HCT116 (cell line): ENCODE data around the gene AP2S1. TPM values are rescaled to one million over a fixed set of nuclear protein-coding genes. Genes with fewer than 3 reads are reported as not detected.
"Not testable (repeated sequence)": the region's sequence is repeated elsewhere in the genome, so short reads cannot be mapped to it uniquely, and the experiment has no call there.

Experiments used
- ATAC-seq: fragments of 200-7000 bp; cut with Tn5 transposase; 2 replicates; pipeline ENCODE4 v1.9.1; 2020; ENCODE audit warnings: mild to moderate bottlenecking, moderate library complexity
- BruUV-seq: library from RNA; stranded (reverse); fragments of 400-500 nt; replicated peaks from 2 replicates; lab custom pipeline; 2021; lab: Mats Ljungman, UMichigan
- CTCF ChIA-PET: fragments of 300-600 bp; sonication (Branson Sonifier 250); formaldehyde crosslinking; loops from one replicate; lab custom pipeline; 2021; ENCODE audit warnings: antibody characterized with exemption; lab: Charles Lee
- POLR2A ChIA-PET: fragments of 300-600, 350-600 bp; sonication (Branson Sonifier 250); formaldehyde crosslinking; loops from one replicate; lab custom pipeline; 2021; ENCODE audit warnings: antibody characterized with exemption; lab: Charles Lee
- RAD21 ChIA-PET, 2 experiments: fragments of 300-600 bp; sonication (Branson Sonifier 250); formaldehyde crosslinking; loops; one replicate each; lab custom pipeline; 2023; ENCODE audit warnings: low total read pairs in 2 of 2; ENCODE audit not compliant: uncharacterized antibody in 2 of 2, unreplicated experiment in 2 of 2, low non-redundant PET in 1 of 2; lab: Charles Lee
- DNase-seq: peaks from one replicate; pipeline ENCODE4 v3.0.0-alpha.2; 2010; ENCODE audit warnings: low read depth, low spot score
- H2AFZ ChIP-seq: fragments of 200-600 bp; shearing (Covaris generic), sonication (generic); 2 replicates; pipeline ENCODE4 v1.6.1; 2017; ENCODE audit warnings: low read depth, mixed run types, mixed read lengths, antibody characterized with exemption, low read length; ENCODE audit not compliant: poor library complexity, severe bottlenecking
- H3K27ac ChIP-seq: 2 replicates; pipeline ENCODE4 v1.5.1; 2012; ENCODE audit warnings: low read depth, low read length
- H3K27me3 ChIP-seq: fragments of 200-600 bp; sonication (generic); 2 replicates; pipeline ENCODE4 v1.6.1; 2016; ENCODE audit warnings: mixed run types, low read length, mixed read lengths; ENCODE audit not compliant: insufficient read depth
- H3K36me3 ChIP-seq, 2 experiments: fragments of 200-500 bp in 1 of 2; fragments of 200-600 bp in 1 of 2; sonication (Bioruptor generic) in 1 of 2; sonication (generic) in 1 of 2; 2 replicates each; pipeline versions ENCODE4 v1.5.1 to v1.6.1; 2014 to 2016; ENCODE audit warnings: low read length in 2 of 2, inconsistent platforms in 1 of 2, mixed read lengths in 1 of 2, mixed run types in 1 of 2; ENCODE audit not compliant: insufficient read depth in 2 of 2, control insufficient read depth in 1 of 2
- H3K4me1 ChIP-seq, 2 experiments: fragments of 200-600 bp in 1 of 2; sonication (generic) in 1 of 2; 2 replicates each; pipeline versions ENCODE4 v1.5.1 to v1.6.1; 2012 to 2017; ENCODE audit warnings: low read length in 2 of 2, inconsistent platforms in 1 of 2, mild to moderate bottlenecking in 1 of 2, mixed read lengths in 1 of 2, mixed run types in 1 of 2, moderate library complexity in 1 of 2; ENCODE audit not compliant: insufficient read depth in 2 of 2, control insufficient read depth in 1 of 2
- H3K4me2 ChIP-seq: fragments of 200-600 bp; sonication (generic); 2 replicates; pipeline ENCODE4 v1.6.1; 2017; ENCODE audit warnings: mixed run types, low read length, mixed read lengths
- H3K4me3 ChIP-seq, 2 experiments: fragments of 200-600 bp in 1 of 2; sonication (generic) in 1 of 2; replicated peaks in 1 of 2; 2 replicates each; pipeline ENCODE4 v1.5.1; 2011 to 2016; ENCODE audit warnings: low read length in 2 of 2, control low read depth in 1 of 2, low read depth in 1 of 2, mild to moderate bottlenecking in 1 of 2, mixed read lengths in 1 of 2, mixed run types in 1 of 2
- H3K79me2 ChIP-seq: fragments of 200-600 bp; sonication (generic); 2 replicates; pipeline ENCODE4 v1.6.1; 2017; ENCODE audit warnings: mild to moderate bottlenecking, mixed run types, low read length, moderate library complexity, mixed read lengths; ENCODE audit not compliant: insufficient read depth
- H3K9ac ChIP-seq: fragments of 200-600 bp; sonication (generic); 2 replicates; pipeline ENCODE4 v1.6.1; 2016; ENCODE audit warnings: low read length, mixed read lengths
- H3K9me2 ChIP-seq: fragments of 200-600 bp; sonication (generic), shearing (Covaris generic); 2 replicates; pipeline ENCODE4 v1.6.1; 2017; ENCODE audit warnings: mixed run types, mild to moderate bottlenecking, moderate library complexity; ENCODE audit not compliant: insufficient read depth
- H3K9me3 ChIP-seq, 2 experiments: fragments of 200-500 bp in 1 of 2; fragments of 200-600 bp in 1 of 2; sonication (Bioruptor generic) in 1 of 2; sonication (generic) in 1 of 2; 2 replicates each; pipeline ENCODE4 v1.6.1; 2014 to 2017; ENCODE audit warnings: low read length in 2 of 2, mixed read lengths in 2 of 2, inconsistent platforms in 1 of 2, low read depth in 1 of 2, mild to moderate bottlenecking in 1 of 2, mixed run types in 1 of 2, moderate library complexity in 1 of 2; ENCODE audit not compliant: control insufficient read depth in 1 of 2, insufficient read depth in 1 of 2
- H4K20me1 ChIP-seq: fragments of 200-600 bp; sonication (generic), shearing (Covaris generic); 2 replicates; pipeline ENCODE4 v1.6.1; 2017; ENCODE audit warnings: mixed run types, mild to moderate bottlenecking, moderate library complexity; ENCODE audit not compliant: insufficient read depth
- CEBPB ChIP-seq: IDR thresholded peaks from 2 replicates; pipeline ENCODE4 v1.6.1; 2012; ENCODE audit warnings: low read depth
- FOSL1 ChIP-seq: IDR thresholded peaks from 2 replicates; pipeline ENCODE4 v1.6.1; 2012; ENCODE audit warnings: low read depth
- intact Hi-C: fragments of 100-400 bp; cut with micrococcal nuclease; formaldehyde crosslinking; loops from 2 replicates; pipeline ENCODE4 v1.10.0; 2022
- total RNA-seq: library from RNA; stranded (reverse); gene quantifications from one replicate; pipeline ENCODE4 v1.2.1, GENCODE V29; 2021; ENCODE audit not compliant: unreplicated experiment

Gene AP2S1
- total RNA-seq, 1 experiment from 2014 or later: 296 TPM

DNA sequence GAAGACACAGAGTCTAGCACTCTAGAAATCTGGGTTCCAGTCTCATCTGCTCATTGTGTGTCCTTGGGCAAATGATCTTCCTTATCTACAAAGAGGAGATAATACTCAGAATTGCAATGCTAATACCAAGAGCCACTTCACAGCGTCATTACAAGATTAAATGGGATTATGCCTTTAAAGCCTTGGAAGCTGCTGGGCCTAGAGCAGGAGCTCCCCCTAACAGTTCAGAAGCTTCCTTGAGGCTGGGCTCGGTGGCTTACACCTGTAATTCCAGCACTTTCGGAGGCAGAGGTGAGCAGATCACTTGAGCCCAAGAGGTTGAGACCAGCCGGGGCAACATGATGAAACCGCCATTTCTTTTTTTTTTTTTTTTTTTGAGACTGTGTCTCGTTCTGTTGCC is 27.6 kb downstream of the AP2S1 start:
- Histone ChIP-seq H2AFZ (no peak overlapping the region), H4K20me1 (no peaks in the 10 kb centered on the region), H3K27ac (no peak overlapping the region), H3K27me3 (no peaks in the 10 kb centered on the region), H3K4me2 (no peak overlapping the region), H3K9ac (no peak overlapping the region)
- intact Hi-C loops: no loop called here
- no peak for ATAC-seq
- BruUV-seq: no TSS peak
- RAD21 ChIA-PET: interaction anchor here in 1 of 2 experiments (0.7 kb wide), 1 partner anchor 1004 kb away, joined by 3 read pairs; no protein-coding TSS in a partner anchor
- TF ChIP-seq FOSL1: no peak
- TF ChIP-seq CEBPB: no peak
- TF ChIP-seq, all 23 proteins: peak for 0
- Histone ChIP-seq H3K79me2 (no peaks in the 10 kb centered on the region), H3K9me2 (no peaks in the 10 kb centered on the region), H3K36me3 (no peaks in the 10 kb centered on the region), H3K4me1 (peaks cover 22 to 27% of the 10 kb centered on the region in 2 experiments), H3K9me3 (no peaks in the 10 kb centered on the region), H3K4me3 (no peak overlapping the region)
- POLR2A ChIA-PET: interaction anchor here (0.7 kb wide), 1 partner anchor 85 kb away, joined by 3 read pairs; no protein-coding TSS in a partner anchor
- CTCF ChIA-PET: no interaction called here
- DNase-seq: no peak

DNA sequence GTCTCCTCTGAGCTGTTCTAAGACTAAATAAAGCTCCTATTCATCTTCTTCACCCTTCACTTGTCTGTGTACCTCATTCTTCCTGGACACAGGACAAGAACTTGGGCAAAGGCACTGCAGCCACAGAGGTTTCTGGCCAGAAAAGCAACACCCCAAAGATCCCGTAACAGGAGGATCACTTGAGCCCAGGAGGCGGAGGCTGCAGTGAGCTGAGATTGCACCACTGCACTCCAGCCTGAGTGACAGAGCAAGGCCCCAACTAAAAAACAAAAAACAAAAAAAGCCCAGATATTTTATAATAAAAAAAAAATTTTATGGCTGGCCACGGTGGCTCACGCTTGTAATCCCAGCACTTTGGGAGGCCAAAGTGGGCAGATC is 28.2 kb downstream of the AP2S1 start:
- H3K36me3 ChIP-seq, H3K4me3 ChIP-seq, ATAC-seq, H3K9ac ChIP-seq, H3K79me2 ChIP-seq, intact Hi-C loops, H2AFZ ChIP-seq, RAD21 ChIA-PET, H3K27ac ChIP-seq, H3K27me3 ChIP-seq, H3K4me2 ChIP-seq, DNase-seq, BruUV-seq, H4K20me1 ChIP-seq, CTCF ChIA-PET, H3K9me2 ChIP-seq, H3K9me3 ChIP-seq: not testable (repeated sequence)
- H3K4me1 ChIP-seq: peaks cover 22 to 27% of the 10 kb centered on the region in 2 experiments
- POLR2A ChIA-PET: interaction anchor here (0.7 kb wide), 1 partner anchor 85 kb away, joined by 3 read pairs; no protein-coding TSS in a partner anchor
